SK-N-MC (cell line): ENCODE results near the gene TDRD1.

Experiments
- EZH2 ChIP-seq: fragments of 200-600 bp; sonication (generic); IDR thresholded peaks from one replicate; pipeline ENCODE4 v1.6.1; 2017; ENCODE audit warnings: antibody characterized with exemption
- POLR2AphosphoS5 ChIP-seq: IDR thresholded peaks from 2 replicates; pipeline ENCODE4 v1.6.1; 2012; ENCODE audit warnings: mild to moderate bottlenecking, low read depth, low read length, borderline replicate concordance

GRCh38 chr10:114179747-114180146 lies 594 bp downstream of the TDRD1 start:
- TF ChIP-seq POLR2AphosphoS5 (no peak), EZH2 (no peak)
